Astrocyte (in vitro differentiated cells and primary cell): Measurements from ENCODE around the gene MUSK. TPM values are rescaled to one million over a fixed set of nuclear protein-coding genes. Genes with fewer than 3 reads are reported as not detected.

Source experiments
- DNase-seq: peaks from one replicate; pipeline ENCODE4 v3.0.0-alpha.2; 2010; ENCODE audit warnings: low read depth
- FAIRE-seq: peaks from 2 replicates; lab custom pipeline; 2011; peaks lifted over from hg19 to GRCh38; lab: Jason Lieb, UNC
- H2AFZ ChIP-seq: 2 replicates; pipeline ENCODE4 v1.6.0; 2012; ENCODE audit warnings: low read depth, low read length, inconsistent platforms
- H3K27ac ChIP-seq: 2 replicates; pipeline ENCODE4 v1.5.1; 2011; ENCODE audit warnings: low read depth, low read length, inconsistent platforms
- H3K27me3 ChIP-seq: 2 replicates; pipeline ENCODE4 v1.6.0; 2011; ENCODE audit warnings: low read length, inconsistent platforms; ENCODE audit not compliant: insufficient read depth
- H3K36me3 ChIP-seq: 2 replicates; pipeline ENCODE4 v1.5.1; 2011; ENCODE audit warnings: low read length, inconsistent platforms; ENCODE audit not compliant: insufficient read depth
- H3K4me1 ChIP-seq: 2 replicates; pipeline ENCODE4 v1.5.1; 2011; ENCODE audit warnings: low read length, inconsistent platforms; ENCODE audit not compliant: insufficient read depth
- H3K4me2 ChIP-seq: 2 replicates; pipeline ENCODE4 v1.6.0; 2012; ENCODE audit warnings: low read length, inconsistent platforms
- H3K4me3 ChIP-seq: 2 replicates; pipeline ENCODE4 v1.5.1; 2011; ENCODE audit warnings: low read depth, mild to moderate bottlenecking, low read length, inconsistent platforms; ENCODE audit not compliant: insufficient read depth
- H3K79me2 ChIP-seq: 2 replicates; pipeline ENCODE4 v1.6.0; 2012; ENCODE audit warnings: mild to moderate bottlenecking, low read length, inconsistent platforms; ENCODE audit not compliant: insufficient read depth
- H3K9ac ChIP-seq: 2 replicates; pipeline ENCODE4 v1.6.0; 2012; ENCODE audit warnings: mild to moderate bottlenecking, low read length, inconsistent platforms
- H3K9me3 ChIP-seq: 2 replicates; pipeline ENCODE4 v1.5.1; 2012; ENCODE audit warnings: low read depth, mild to moderate bottlenecking, low read length, inconsistent platforms; ENCODE audit not compliant: insufficient read depth
- H4K20me1 ChIP-seq: 2 replicates; pipeline ENCODE4 v1.6.0; 2012; ENCODE audit warnings: low read length, inconsistent platforms; ENCODE audit not compliant: insufficient read depth
- H3K27ac Mint-ChIP-seq: one replicate; pipeline ENCODE4 v1.8.0; 2021; ENCODE audit warnings: mild to moderate bottlenecking, mixed read lengths; ENCODE audit not compliant: unreplicated experiment
- H3K27me3 Mint-ChIP-seq: one replicate; pipeline ENCODE4 v1.8.0; 2021; ENCODE audit warnings: low read depth, mixed read lengths; ENCODE audit not compliant: unreplicated experiment
- H3K36me3 Mint-ChIP-seq: one replicate; pipeline ENCODE4 v1.8.0; 2021; ENCODE audit warnings: low read depth, mixed read lengths; ENCODE audit not compliant: unreplicated experiment
- H3K4me1 Mint-ChIP-seq: one replicate; pipeline ENCODE4 v1.8.0; 2021; ENCODE audit warnings: low read depth, mixed read lengths; ENCODE audit not compliant: unreplicated experiment
- H3K4me3 Mint-ChIP-seq: one replicate; pipeline ENCODE4 v1.8.0; 2021; ENCODE audit warnings: mild to moderate bottlenecking, moderate library complexity, mixed read lengths; ENCODE audit not compliant: unreplicated experiment
- H3K9me3 Mint-ChIP-seq: one replicate; pipeline ENCODE4 v1.8.0; 2021; ENCODE audit warnings: mild to moderate bottlenecking, mixed read lengths; ENCODE audit not compliant: unreplicated experiment
- EZH2 ChIP-seq: IDR thresholded peaks from 2 replicates; pipeline ENCODE4 v1.6.1; 2012; ENCODE audit warnings: mild to moderate bottlenecking, low read length, inconsistent platforms; ENCODE audit not compliant: insufficient read depth
- total RNA-seq: library from RNA; stranded (reverse); gene quantifications from 2 replicates; pipeline ENCODE4 v1.2.1, GENCODE V29; 2021
- TF ChIP-seq, protein P1 (sequence below): IDR thresholded peaks from 2 replicates; pipeline ENCODE4 v1.5.1; 2011; ENCODE audit warnings: low read depth, mild to moderate bottlenecking, inconsistent platforms, low read length, moderate library complexity; ENCODE audit not compliant: insufficient read depth

MUSK gene
- total RNA-seq, 1 donor from 2014 or later: not detected

DNA sequence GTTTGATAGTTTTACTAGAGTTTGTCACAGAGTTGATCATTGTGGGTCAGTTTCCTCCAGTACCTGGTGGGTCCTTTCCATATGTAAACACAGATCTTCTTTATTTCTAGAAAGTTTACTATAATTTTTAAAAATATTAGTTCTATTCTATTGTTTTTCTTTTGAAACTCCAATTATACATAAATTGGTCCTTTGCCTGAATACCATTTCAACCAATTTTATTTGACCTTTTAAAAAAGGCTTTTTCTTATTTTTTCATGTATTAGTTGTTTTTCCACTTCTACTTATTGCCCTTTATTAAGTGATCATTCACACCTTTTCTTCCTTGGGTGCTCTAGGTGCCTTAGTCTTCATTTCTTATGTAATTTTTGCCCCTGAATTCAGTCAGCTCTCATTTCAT, 33.0 kb upstream of the MUSK start:
- Histone ChIP-seq H2AFZ (no peak overlapping the region), H3K27me3 (no peaks in the 10 kb centered on the region), H4K20me1 (no peaks in the 10 kb centered on the region), H3K9ac (no peak overlapping the region), H3K4me1 (peaks cover 2% of the 10 kb centered on the region), H3K36me3 (no peaks in the 10 kb centered on the region), H3K4me2 (no peak overlapping the region), H3K4me3 (no peak overlapping the region), H3K79me2 (no peaks in the 10 kb centered on the region), H3K27ac (no peak overlapping the region), H3K9me3 (no peaks in the 10 kb centered on the region)
- no peak for TF ChIP-seq EZH2
- TF ChIP-seq, protein P1, sequence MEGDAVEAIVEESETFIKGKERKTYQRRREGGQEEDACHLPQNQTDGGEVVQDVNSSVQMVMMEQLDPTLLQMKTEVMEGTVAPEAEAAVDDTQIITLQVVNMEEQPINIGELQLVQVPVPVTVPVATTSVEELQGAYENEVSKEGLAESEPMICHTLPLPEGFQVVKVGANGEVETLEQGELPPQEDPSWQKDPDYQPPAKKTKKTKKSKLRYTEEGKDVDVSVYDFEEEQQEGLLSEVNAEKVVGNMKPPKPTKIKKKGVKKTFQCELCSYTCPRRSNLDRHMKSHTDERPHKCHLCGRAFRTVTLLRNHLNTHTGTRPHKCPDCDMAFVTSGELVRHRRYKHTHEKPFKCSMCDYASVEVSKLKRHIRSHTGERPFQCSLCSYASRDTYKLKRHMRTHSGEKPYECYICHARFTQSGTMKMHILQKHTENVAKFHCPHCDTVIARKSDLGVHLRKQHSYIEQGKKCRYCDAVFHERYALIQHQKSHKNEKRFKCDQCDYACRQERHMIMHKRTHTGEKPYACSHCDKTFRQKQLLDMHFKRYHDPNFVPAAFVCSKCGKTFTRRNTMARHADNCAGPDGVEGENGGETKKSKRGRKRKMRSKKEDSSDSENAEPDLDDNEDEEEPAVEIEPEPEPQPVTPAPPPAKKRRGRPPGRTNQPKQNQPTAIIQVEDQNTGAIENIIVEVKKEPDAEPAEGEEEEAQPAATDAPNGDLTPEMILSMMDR: no peak
- Mint-ChIP-seq H3K9me3 (peaks cover 9% of the 10 kb centered on the region), H3K4me1 (peaks cover under 1% of the 10 kb centered on the region), H3K36me3 (no peaks in the 10 kb centered on the region), H3K27me3 (no peaks in the 10 kb centered on the region), H3K4me3 (no peak overlapping the region), H3K27ac (no peak overlapping the region)
- FAIRE-seq (no peak), DNase-seq (no peak)

DNA sequence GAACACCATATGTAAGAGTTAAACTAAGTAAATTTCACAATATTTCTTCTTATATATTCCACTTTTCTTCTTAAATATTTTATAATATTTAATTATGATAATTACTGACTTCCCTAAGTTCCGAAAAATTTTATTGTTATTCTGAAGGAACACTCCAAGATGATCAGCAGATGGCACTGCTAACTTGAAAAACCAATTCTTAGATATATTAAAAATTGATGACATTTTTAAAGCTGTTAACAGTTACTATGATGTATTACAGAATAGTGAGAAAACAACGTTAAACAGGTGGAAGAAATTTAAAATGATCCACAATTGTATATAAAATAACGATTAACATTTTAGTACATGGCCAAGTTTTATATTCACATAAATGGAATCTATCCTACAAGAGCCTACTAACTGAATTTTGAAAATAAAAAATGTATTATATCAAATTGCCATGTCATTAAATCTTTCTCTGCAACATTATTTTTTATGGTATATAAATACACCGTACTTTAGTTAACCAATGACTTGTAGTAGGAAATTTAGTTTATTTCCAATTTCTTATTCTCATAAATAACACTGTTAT, 30.1 kb upstream of the MUSK start:
- no peak overlapping the region for H3K4me2 ChIP-seq
- H3K27ac Mint-ChIP-seq: no peak overlapping the region
- no peak overlapping the region for H3K27ac ChIP-seq
- H3K36me3 Mint-ChIP-seq: no peaks in the 10 kb centered on the region
- H3K4me3 Mint-ChIP-seq: no peak overlapping the region
- H3K27me3 ChIP-seq: no peaks in the 10 kb centered on the region
- no peaks in the 10 kb centered on the region for H3K27me3 Mint-ChIP-seq
- FAIRE-seq (no peak), DNase-seq (no peak)
- TF ChIP-seq, protein P1: peak; percentile 21
- TF ChIP-seq EZH2: no peak
- H3K9me3 Mint-ChIP-seq: peaks cover 9% of the 10 kb centered on the region
- no peak overlapping the region for H2AFZ ChIP-seq
- no peak overlapping the region for H3K9ac ChIP-seq
- no peaks in the 10 kb centered on the region for H3K36me3 ChIP-seq
- peaks cover 9% of the 10 kb centered on the region for H3K4me1 ChIP-seq
- H3K79me2 ChIP-seq: no peaks in the 10 kb centered on the region
- H3K9me3 ChIP-seq: no peaks in the 10 kb centered on the region
- H4K20me1 ChIP-seq: no peaks in the 10 kb centered on the region
- H3K4me1 Mint-ChIP-seq: peaks cover 5% of the 10 kb centered on the region
- H3K4me3 ChIP-seq: no peak overlapping the region

DNA sequence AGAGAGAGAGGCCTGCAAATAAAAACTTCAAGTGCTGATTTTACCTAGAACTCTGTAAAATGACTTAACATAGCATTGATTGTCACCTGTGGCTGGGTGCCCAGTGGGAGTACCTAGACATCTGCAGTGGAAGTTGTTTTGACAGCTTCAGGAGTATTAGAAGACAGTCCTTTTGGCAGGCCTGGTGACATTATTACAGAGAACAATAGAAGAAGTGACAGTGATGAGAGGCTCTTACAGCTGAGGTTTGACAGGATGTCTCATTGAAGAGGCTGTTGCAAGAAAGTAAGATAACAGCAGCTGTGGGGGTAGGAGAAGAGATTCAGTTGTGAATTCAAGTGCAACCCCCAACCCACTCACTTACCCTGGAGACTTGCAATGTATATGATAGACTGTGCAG, 27.9 kb upstream of the MUSK start:
- FAIRE-seq (no peak), DNase-seq (peak; percentile 40)
- H3K36me3 ChIP-seq: no peaks in the 10 kb centered on the region
- H3K27ac Mint-ChIP-seq: no peak overlapping the region
- no peaks in the 10 kb centered on the region for H3K9me3 ChIP-seq
- no peak overlapping the region for H3K9ac ChIP-seq
- peaks cover 8% of the 10 kb centered on the region for H3K9me3 Mint-ChIP-seq
- H3K27me3 ChIP-seq: no peaks in the 10 kb centered on the region
- no peaks in the 10 kb centered on the region for H3K27me3 Mint-ChIP-seq
- H3K4me3 Mint-ChIP-seq: no peak overlapping the region
- H3K4me3 ChIP-seq: no peak overlapping the region
- no peaks in the 10 kb centered on the region for H3K36me3 Mint-ChIP-seq
- no peaks in the 10 kb centered on the region for H4K20me1 ChIP-seq
- H3K79me2 ChIP-seq: no peaks in the 10 kb centered on the region
- H3K4me2 ChIP-seq: no peak overlapping the region
- H3K4me1 ChIP-seq: peaks cover 9% of the 10 kb centered on the region
- no peak overlapping the region for H3K27ac ChIP-seq
- H2AFZ ChIP-seq: no peak overlapping the region
- TF ChIP-seq, protein P1: no peak
- TF ChIP-seq EZH2: no peak
- peaks cover 5% of the 10 kb centered on the region for H3K4me1 Mint-ChIP-seq
